ENCODE data around the gene CCL4. TPM values are rescaled to one million over a fixed set of nuclear protein-coding genes. Genes with fewer than 3 reads are reported as not detected.
"Not testable (repeated sequence)": the region's sequence is repeated elsewhere in the genome, so short reads cannot be mapped to it uniquely, and the experiment has no call there.

Gene CCL4
- total RNA-seq, 1 experiment from 2014 or later: 1.2 TPM

DNA sequence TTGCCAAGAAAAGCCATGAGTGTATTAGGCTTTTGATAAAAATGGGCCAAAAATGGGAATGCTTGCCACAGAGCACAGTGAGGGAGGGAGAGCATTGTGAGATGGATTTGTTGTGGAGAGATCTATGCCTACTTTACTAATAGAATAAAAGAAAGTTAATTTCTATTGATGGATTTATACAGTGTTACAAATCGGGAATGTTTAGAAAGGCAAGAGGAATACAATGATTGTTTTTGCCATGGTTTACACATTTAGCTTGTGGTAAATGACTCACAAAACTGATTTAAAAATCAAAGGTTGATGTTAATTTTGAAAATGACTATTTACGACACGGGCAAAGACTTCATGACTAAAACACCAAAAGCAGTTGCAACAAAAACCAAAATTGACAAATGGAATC is 16.6 kb downstream of the CCL4 start:
- Histone ChIP-seq H3K9ac (ENCODE audit: low read length) (no peak overlapping the region), H4K20me1 (ENCODE audit: insufficient read depth) (no peaks in the 10 kb centered on the region), H2AFZ (ENCODE audit: low read depth, low read length, poor library complexity, severe bottlenecking) (no peak overlapping the region), H3K4me3 (replicated peaks in 1 of 2; ENCODE audit: low read depth in 1 of 2, low read length in 2 of 2) (no peak overlapping the region), H3K4me1 (ENCODE audit: control insufficient read depth in 1 of 2, insufficient read depth in 2 of 2, low read length in 2 of 2) (no peaks in the 10 kb centered on the region), H3K9me2 (ENCODE audit: insufficient read depth) (no peaks in the 10 kb centered on the region), H3K27ac (ENCODE audit: low read depth, low read length) (no peak overlapping the region), H3K9me3 (ENCODE audit: control insufficient read depth in 1 of 2, insufficient read depth in 1 of 2, low read depth in 1 of 2, low read length in 2 of 2) (peaks cover 4 to 7% of the 10 kb centered on the region in 2 experiments; a peak in 3 of 4 replicates), H3K4me2 (ENCODE audit: low read length) (no peak overlapping the region), H3K79me2 (ENCODE audit: insufficient read depth, low read length) (no peaks in the 10 kb centered on the region), H3K36me3 (ENCODE audit: control insufficient read depth in 1 of 2, insufficient read depth in 2 of 2, low read length in 2 of 2) (no peaks in the 10 kb centered on the region), H3K27me3 (ENCODE audit: insufficient read depth, low read length) (no peaks in the 10 kb centered on the region; the same call in 1 of the 2 replicates)
- ChIA-PET CTCF (interaction anchor here (0.6 to 2.1 kb wide), 2 partner anchors 144 to 1007 kb away, joined by 3 to 7 read pairs; no protein-coding TSS in a partner anchor), POLR2A (no interaction called here), RAD21 (ENCODE audit: low non-redundant PET in 1 of 2, low total read pairs in 2 of 2, uncharacterized antibody in 2 of 2, unreplicated experiment in 2 of 2) (no interaction called here)
- TF ChIP-seq FOSL1 (IDR thresholded peaks at IDR 0.05; ENCODE audit: low read depth) (no peak), ZNF274 (IDR thresholded peaks at IDR 0.05; ENCODE audit: low read depth, low read length) (no peak), SIN3A (IDR thresholded peaks at IDR 0.05; ENCODE audit: low read depth) (no peak), EGR1 (IDR thresholded peaks at IDR 0.05; ENCODE audit: low read depth) (no peak), CTCF (IDR thresholded peaks at IDR 0.05 in 2 of 3, conservative IDR thresholded peaks at IDR 0.05 in 1 of 3; ENCODE audit: borderline replicate concordance in 1 of 3, insufficient read depth in 1 of 3, low read depth in 2 of 3, low read length in 2 of 3) (no peak), POLR2AphosphoS5 (IDR thresholded peaks at IDR 0.05; ENCODE audit: low read depth, low read length) (no peak), ZBTB33 (IDR thresholded peaks at IDR 0.05; ENCODE audit: extremely low read depth, insufficient replicate concordance, low read length) (no peak), SP1 (IDR thresholded peaks at IDR 0.05; ENCODE audit: low read depth) (no peak), TCF7L2 (IDR thresholded peaks at IDR 0.05; ENCODE audit: borderline replicate concordance, extremely low read depth, insufficient read depth, insufficient read length) (no peak), YY1 (IDR thresholded peaks at IDR 0.05; ENCODE audit: extremely low read depth, insufficient replicate concordance, low read depth, low read length) (no peak), JUND (IDR thresholded peaks at IDR 0.05) (no peak), ZFX (IDR thresholded peaks at IDR 0.05) (no peak), POLR2A (IDR thresholded peaks at IDR 0.05; ENCODE audit: borderline replicate concordance, extremely low read depth, insufficient read depth, insufficient read length) (no peak), ELF1 (IDR thresholded peaks at IDR 0.05; ENCODE audit: borderline replicate concordance, low read depth) (no peak), EZH2phosphoT487 (IDR thresholded peaks at IDR 0.05; ENCODE audit: borderline replicate concordance) (no peak), MAX (IDR thresholded peaks at IDR 0.05) (no peak)
- TF ChIP-seq, protein P1, sequence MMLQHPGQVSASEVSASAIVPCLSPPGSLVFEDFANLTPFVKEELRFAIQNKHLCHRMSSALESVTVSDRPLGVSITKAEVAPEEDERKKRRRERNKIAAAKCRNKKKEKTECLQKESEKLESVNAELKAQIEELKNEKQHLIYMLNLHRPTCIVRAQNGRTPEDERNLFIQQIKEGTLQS (IDR thresholded peaks at IDR 0.05): no peak
- intact Hi-C loops (cut with micrococcal nuclease): no loop called here
- ATAC-seq: no peak
- no peak for DNase-seq (ENCODE audit: low read depth, low spot score)
- BruUV-seq (replicated peaks): no TSS peak

DNA sequence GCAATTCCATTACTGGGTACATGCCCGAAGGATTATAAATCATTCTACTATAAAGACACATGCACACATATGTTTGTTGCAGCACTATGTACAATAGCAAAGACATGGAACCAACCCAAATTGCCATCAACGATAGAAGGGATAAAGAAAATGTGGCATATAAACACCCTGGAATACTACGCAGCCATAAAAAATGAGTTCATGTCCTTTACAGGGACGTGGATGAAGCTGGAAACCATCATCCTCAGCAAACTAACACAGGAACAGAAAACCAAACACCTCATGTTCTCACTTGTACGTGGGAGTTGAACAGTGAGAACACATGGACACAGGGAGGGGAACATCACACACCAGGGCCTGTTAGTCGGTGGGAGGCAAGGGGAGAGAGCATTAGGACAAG is 17.5 kb downstream of the CCL4 start:
- H3K79me2 ChIP-seq (ENCODE audit: insufficient read depth, low read length); H3K36me3 ChIP-seq (ENCODE audit: control insufficient read depth in 1 of 2, insufficient read depth in 2 of 2, low read length in 2 of 2); intact Hi-C loops (cut with micrococcal nuclease); H3K4me2 ChIP-seq (ENCODE audit: low read length); H2AFZ ChIP-seq (ENCODE audit: low read depth, low read length, poor library complexity, severe bottlenecking); H4K20me1 ChIP-seq (ENCODE audit: insufficient read depth); H3K9ac ChIP-seq (ENCODE audit: low read length); ATAC-seq; RAD21 ChIA-PET (ENCODE audit: low non-redundant PET in 1 of 2, low total read pairs in 2 of 2, uncharacterized antibody in 2 of 2, unreplicated experiment in 2 of 2); H3K4me1 ChIP-seq (ENCODE audit: control insufficient read depth in 1 of 2, insufficient read depth in 2 of 2, low read length in 2 of 2); H3K27ac ChIP-seq (ENCODE audit: low read depth, low read length); POLR2A ChIA-PET; DNase-seq (ENCODE audit: low read depth, low spot score); CTCF ChIA-PET; H3K4me3 ChIP-seq (replicated peaks in 1 of 2; ENCODE audit: low read depth in 1 of 2, low read length in 2 of 2); H3K27me3 ChIP-seq (ENCODE audit: insufficient read depth, low read length); H3K9me2 ChIP-seq (ENCODE audit: insufficient read depth); BruUV-seq (replicated peaks): not testable (repeated sequence)
- peaks cover 9 to 16% of the 10 kb centered on the region in 2 experiments; a peak in 3 of 4 replicates for H3K9me3 ChIP-seq (ENCODE audit: control insufficient read depth in 1 of 2, insufficient read depth in 1 of 2, low read depth in 1 of 2, low read length in 2 of 2)
